ENCODE results near the gene CRY1.

DNA sequence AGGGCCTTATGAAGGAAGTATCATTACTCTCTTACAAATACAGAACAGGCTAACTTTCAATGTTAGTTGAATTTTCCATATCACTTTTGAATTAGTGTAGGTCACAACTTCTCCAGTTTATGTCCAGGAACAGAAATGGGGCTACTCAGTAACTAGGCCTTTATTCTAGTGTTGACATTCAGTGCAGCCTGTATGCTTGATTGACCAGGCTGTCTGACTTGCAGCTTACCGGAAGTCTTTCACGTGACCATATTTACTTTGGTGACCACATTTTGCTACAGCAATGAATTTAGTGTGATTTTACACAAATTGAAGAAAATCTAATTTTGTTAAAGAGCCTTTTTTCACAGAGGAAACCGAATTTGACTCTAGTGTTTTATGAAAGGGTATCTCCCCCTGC is 118.8 kb downstream of the CRY1 start:
- TF ChIP-seq, protein P1, sequence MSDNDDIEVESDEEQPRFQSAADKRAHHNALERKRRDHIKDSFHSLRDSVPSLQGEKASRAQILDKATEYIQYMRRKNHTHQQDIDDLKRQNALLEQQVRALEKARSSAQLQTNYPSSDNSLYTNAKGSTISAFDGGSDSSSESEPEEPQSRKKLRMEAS (IDR thresholded peaks at IDR 0.05; ENCODE audit: low read depth): no peak
- TF ChIP-seq, protein P2, sequence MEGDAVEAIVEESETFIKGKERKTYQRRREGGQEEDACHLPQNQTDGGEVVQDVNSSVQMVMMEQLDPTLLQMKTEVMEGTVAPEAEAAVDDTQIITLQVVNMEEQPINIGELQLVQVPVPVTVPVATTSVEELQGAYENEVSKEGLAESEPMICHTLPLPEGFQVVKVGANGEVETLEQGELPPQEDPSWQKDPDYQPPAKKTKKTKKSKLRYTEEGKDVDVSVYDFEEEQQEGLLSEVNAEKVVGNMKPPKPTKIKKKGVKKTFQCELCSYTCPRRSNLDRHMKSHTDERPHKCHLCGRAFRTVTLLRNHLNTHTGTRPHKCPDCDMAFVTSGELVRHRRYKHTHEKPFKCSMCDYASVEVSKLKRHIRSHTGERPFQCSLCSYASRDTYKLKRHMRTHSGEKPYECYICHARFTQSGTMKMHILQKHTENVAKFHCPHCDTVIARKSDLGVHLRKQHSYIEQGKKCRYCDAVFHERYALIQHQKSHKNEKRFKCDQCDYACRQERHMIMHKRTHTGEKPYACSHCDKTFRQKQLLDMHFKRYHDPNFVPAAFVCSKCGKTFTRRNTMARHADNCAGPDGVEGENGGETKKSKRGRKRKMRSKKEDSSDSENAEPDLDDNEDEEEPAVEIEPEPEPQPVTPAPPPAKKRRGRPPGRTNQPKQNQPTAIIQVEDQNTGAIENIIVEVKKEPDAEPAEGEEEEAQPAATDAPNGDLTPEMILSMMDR (IDR thresholded peaks at IDR 0.05): no peak
- TF ChIP-seq TEAD4 (IDR thresholded peaks at IDR 0.05; ENCODE audit: borderline replicate concordance, insufficient read depth): no peak
